Measurements from ENCODE around the gene TSPAN9. TPM values are rescaled to one million over a fixed set of nuclear protein-coding genes. Genes with fewer than 3 reads are reported as not detected.

TSPAN9 gene
- total and polyA plus RNA-seq, 2 experiments from 2014 or later, result 6.0 to 31.5 TPM

GRCh38 chr12:3200032-3200617 is 122.9 kb downstream of the TSPAN9 start:
- peaks cover 49% of the 10 kb centered on the region for H3K27me3 Mint-ChIP-seq (ENCODE audit: insufficient read depth, low read depth, poor library complexity)
- DNase-seq (ENCODE audit: low spot score) (peak; percentile 93), ATAC-seq (peak; percentile 58)
- peaks cover 64% of the 10 kb centered on the region for H3K4me1 Mint-ChIP-seq
- H3K4me1 ChIP-seq (ENCODE audit: insufficient read depth), result peaks cover 28% of the 10 kb centered on the region
- no peaks in the 10 kb centered on the region for H3K79me2 ChIP-seq (replicated peaks; ENCODE audit: insufficient read depth)
- H3K4me3 Mint-ChIP-seq, result peak overlapping the region; percentile 87
- H3F3A ChIP-seq (replicated peaks; ENCODE audit: low read depth), result 0 out of 2 replicates have a peak, but pooled peaks cover 5% of the 10 kb centered on the region
- H3K9me2 ChIP-seq (ENCODE audit: insufficient read depth), result no peaks in the 10 kb centered on the region
- peaks cover 17% of the 10 kb centered on the region; the same call in 1 of the 2 replicates for H4K20me1 ChIP-seq (replicated peaks; ENCODE audit: insufficient read depth)
- no peaks in the 10 kb centered on the region; the same call in 2 of the 3 replicates for H3K36me3 Mint-ChIP-seq (ENCODE audit: low read depth)
- no peaks in the 10 kb centered on the region for H3K36me3 ChIP-seq (ENCODE audit: insufficient read depth)
- H3K27me3 ChIP-seq (ENCODE audit: insufficient read depth), result peaks cover 31% of the 10 kb centered on the region
- no peak overlapping the region for H3K27ac Mint-ChIP-seq
- H3K27ac ChIP-seq (ENCODE audit: low read depth), result no peak overlapping the region
- H3K4me3 ChIP-seq, result peak overlapping the region; percentile 80
- no peaks in the 10 kb centered on the region for H3K9me3 Mint-ChIP-seq
- H2AFZ ChIP-seq, result peak overlapping the region; percentile 80; the same call in 1 of the 2 replicates
- TF ChIP-seq POLR2AphosphoS5 (IDR thresholded peaks at IDR 0.05; ENCODE audit: low read depth) (peak; percentile 45; the same call in 1 of the 2 replicates), CTCF (conservative IDR thresholded peaks at IDR 0.05; ENCODE audit: low read depth in 2 of 2) (no peak)
- H3K4me2 ChIP-seq, result peak overlapping the region; percentile 96

GRCh38 chr12:3200814-3201233 is 123.6 kb downstream of the TSPAN9 start:
- Histone ChIP-seq H4K20me1 (replicated peaks; ENCODE audit: insufficient read depth) (peaks cover 17% of the 10 kb centered on the region; the same call in 1 of the 2 replicates), H3K27me3 (ENCODE audit: insufficient read depth) (peaks cover 31% of the 10 kb centered on the region), H3K36me3 (ENCODE audit: insufficient read depth) (no peaks in the 10 kb centered on the region), H3K27ac (ENCODE audit: low read depth) (no peak overlapping the region), H3K4me2 (peak overlapping the region; percentile 96), H3F3A (replicated peaks; ENCODE audit: low read depth) (0 out of 2 replicates have a peak, but pooled peaks cover 5% of the 10 kb centered on the region), H3K4me3 (peak overlapping the region; percentile 80), H3K4me1 (ENCODE audit: insufficient read depth) (peaks cover 28% of the 10 kb centered on the region), H3K79me2 (replicated peaks; ENCODE audit: insufficient read depth) (no peaks in the 10 kb centered on the region), H2AFZ (peak overlapping the region; percentile 80), H3K9me2 (ENCODE audit: insufficient read depth) (no peaks in the 10 kb centered on the region)
- DNase-seq (ENCODE audit: low spot score), result no peak
- Mint-ChIP-seq H3K27me3 (ENCODE audit: insufficient read depth, low read depth, poor library complexity) (peaks cover 45% of the 10 kb centered on the region), H3K36me3 (ENCODE audit: low read depth) (no peaks in the 10 kb centered on the region; the same call in 2 of the 3 replicates), H3K4me3 (peak overlapping the region; percentile 74), H3K4me1 (peaks cover 60% of the 10 kb centered on the region), H3K27ac (no peak overlapping the region), H3K9me3 (no peaks in the 10 kb centered on the region)
- ATAC-seq, result peak; percentile 0; the same call in 2 of the 3 replicates
- TF ChIP-seq STAT1 (IDR thresholded peaks at IDR 0.05; ENCODE audit: unreplicated experiment), result no peak
- TF ChIP-seq POLR2AphosphoS5 (IDR thresholded peaks at IDR 0.05; ENCODE audit: low read depth), result no peak
- TF ChIP-seq ZNF331 (CRISPR knock-in tag; IDR thresholded peaks at IDR 0.05; ENCODE audit: low read depth), result no peak
- no peak for TF ChIP-seq EZH2phosphoT487 (IDR thresholded peaks at IDR 0.05; ENCODE audit: unreplicated experiment)
- TF ChIP-seq ZNF462 (CRISPR knock-in tag; IDR thresholded peaks at IDR 0.05), result no peak
- no peak for TF ChIP-seq JUNB (IDR thresholded peaks at IDR 0.05; ENCODE audit: unreplicated experiment)
- TF ChIP-seq CTCF (conservative IDR thresholded peaks at IDR 0.05; ENCODE audit: low read depth in 2 of 2), result no peak
